Ovary (tissue), 3 donors: ENCODE results near the gene TMEM52B.

ENCODE experiments used
- CTCF ChIP-seq, 3 donors: fragments of 450-650 bp in 2 of 3; fragments of 200-600 bp in 1 of 3; IDR thresholded peaks; one replicate each; pipeline versions ENCODE4 v1.5.1 to v1.8.0; 2016 to 2022; ENCODE audit warnings: antibody characterized with exemption in 3 of 3, mild to moderate bottlenecking in 1 of 3
- EP300 ChIP-seq: sonication (generic); formaldehyde crosslinking; IDR thresholded peaks from one replicate; pipeline ENCODE4 v1.6.1; 2017; ENCODE audit warnings: antibody characterized with exemption
- POLR2A ChIP-seq: fragments of 450-650 bp; IDR thresholded peaks from one replicate; pipeline ENCODE4 v1.6.1; 2017; ENCODE audit warnings: antibody characterized with exemption, mild to moderate bottlenecking, moderate library complexity
- donor health status: DM: no; HTN: no; CAD: no.

- TF ChIP-seq POLR2A (no peak), CTCF (IDR thresholded peaks at IDR 0.05) (no peak), EP300 (no peak)
Measured at GRCh38 chr12:10182354-10183049, 3.7 kb downstream of the TMEM52B start.
